ENCODE measurements around the gene OR11A1. TPM values are rescaled to one million over a fixed set of nuclear protein-coding genes. Genes with fewer than 3 reads are reported as not detected.

Gene OR11A1
- total RNA-seq, 3 donors from 2014 or later, result not detected

DNA sequence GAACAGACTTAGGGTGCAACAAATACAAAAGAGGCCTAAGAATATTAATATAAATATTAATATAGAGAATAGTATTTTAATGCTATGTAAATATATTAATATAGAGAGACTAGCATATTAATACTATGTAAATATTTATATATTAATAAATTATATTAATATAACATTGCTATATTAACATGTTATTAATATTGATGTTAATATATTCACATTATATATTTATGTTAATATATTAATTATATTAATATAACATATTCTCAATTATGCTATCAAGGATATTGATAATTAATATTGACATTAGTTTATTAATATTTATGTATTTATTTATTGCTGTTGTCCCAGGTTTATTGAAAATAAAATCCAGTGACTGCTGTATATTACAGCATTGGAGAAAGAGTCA, 32.0 kb upstream of the OR11A1 start:
- no peak for DNase-seq
- intact Hi-C loops (cut with DNase I, micrococcal nuclease), result no loop called here
- Histone ChIP-seq H3K9me3 (no peaks in the 10 kb centered on the region), H3K36me3 (ENCODE audit: low read depth) (no peaks in the 10 kb centered on the region), H3K4me1 (ENCODE audit: low read depth) (no peaks in the 10 kb centered on the region), H3K4me3 (no peak overlapping the region)
- TF ChIP-seq, protein P1, sequence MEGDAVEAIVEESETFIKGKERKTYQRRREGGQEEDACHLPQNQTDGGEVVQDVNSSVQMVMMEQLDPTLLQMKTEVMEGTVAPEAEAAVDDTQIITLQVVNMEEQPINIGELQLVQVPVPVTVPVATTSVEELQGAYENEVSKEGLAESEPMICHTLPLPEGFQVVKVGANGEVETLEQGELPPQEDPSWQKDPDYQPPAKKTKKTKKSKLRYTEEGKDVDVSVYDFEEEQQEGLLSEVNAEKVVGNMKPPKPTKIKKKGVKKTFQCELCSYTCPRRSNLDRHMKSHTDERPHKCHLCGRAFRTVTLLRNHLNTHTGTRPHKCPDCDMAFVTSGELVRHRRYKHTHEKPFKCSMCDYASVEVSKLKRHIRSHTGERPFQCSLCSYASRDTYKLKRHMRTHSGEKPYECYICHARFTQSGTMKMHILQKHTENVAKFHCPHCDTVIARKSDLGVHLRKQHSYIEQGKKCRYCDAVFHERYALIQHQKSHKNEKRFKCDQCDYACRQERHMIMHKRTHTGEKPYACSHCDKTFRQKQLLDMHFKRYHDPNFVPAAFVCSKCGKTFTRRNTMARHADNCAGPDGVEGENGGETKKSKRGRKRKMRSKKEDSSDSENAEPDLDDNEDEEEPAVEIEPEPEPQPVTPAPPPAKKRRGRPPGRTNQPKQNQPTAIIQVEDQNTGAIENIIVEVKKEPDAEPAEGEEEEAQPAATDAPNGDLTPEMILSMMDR (IDR thresholded peaks at IDR 0.05), result no peak
- ATAC-seq, result no peak

DNA sequence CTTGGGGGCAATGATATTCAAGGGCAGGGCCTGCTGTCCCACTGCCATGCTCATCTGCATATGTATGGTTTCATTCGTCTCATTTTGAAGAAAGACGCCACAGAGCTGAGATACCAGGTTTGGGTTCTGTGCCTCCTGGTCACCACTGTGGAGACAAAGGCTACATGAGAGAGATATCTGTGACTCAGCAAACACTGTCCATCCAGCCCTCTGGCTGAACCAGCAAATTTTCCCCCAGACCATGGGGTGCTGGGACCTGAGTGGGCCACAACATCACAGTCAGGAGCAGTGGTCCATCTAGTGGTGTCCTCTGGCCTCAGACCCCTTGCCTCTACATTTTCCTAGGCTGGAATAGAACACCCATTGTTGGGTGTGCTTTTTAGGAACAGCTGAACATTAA, 30.8 kb upstream of the OR11A1 start, which contains the start of gene MAS1L:
Gene MAS1L (minus strand): TSS at position 297 of the 400 bp plus-strand sequence. CDS start 54 bp downstream, at position 243.
- TF ChIP-seq, protein P1 (IDR thresholded peaks at IDR 0.05), result no peak
- no peak for DNase-seq
- H3K9me3 ChIP-seq, result no peaks in the 10 kb centered on the region
- H3K4me3 ChIP-seq, result no peak within 1 kb of the TSS
- ATAC-seq, result no peak
- H3K4me1 ChIP-seq (ENCODE audit: low read depth), result no peaks in the 10 kb centered on the region
- intact Hi-C loops (cut with DNase I, micrococcal nuclease), result no loop called here
- no peaks in the 10 kb centered on the region for H3K36me3 ChIP-seq (ENCODE audit: low read depth)

DNA sequence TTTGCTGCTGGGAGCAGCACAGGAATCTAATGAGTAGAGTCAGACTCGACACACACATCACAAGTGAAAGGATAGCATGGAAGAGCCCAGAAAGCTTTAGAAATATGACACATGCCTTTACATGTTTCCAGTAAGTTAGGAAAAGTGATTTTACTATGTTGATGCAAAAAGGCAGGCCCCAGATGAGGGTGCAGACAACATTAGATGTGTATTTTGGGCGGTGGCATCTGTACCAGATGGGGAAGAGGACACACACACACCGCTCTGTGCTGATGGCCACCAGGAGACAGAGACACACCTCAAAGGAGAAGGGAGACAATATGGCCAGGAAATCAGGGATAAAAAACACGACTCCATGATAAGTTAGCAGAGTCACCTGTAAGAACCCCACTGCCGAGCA, 30.3 kb upstream of the OR11A1 start:
- ATAC-seq (no peak), DNase-seq (no peak)
- H3K9me3 ChIP-seq, result peaks cover 1% of the 10 kb centered on the region
- intact Hi-C loops (cut with DNase I, micrococcal nuclease), result no loop called here
- H3K4me3 ChIP-seq, result no peak overlapping the region
- H3K36me3 ChIP-seq (ENCODE audit: low read depth), result no peaks in the 10 kb centered on the region
- no peaks in the 10 kb centered on the region for H3K4me1 ChIP-seq (ENCODE audit: low read depth)
- TF ChIP-seq, protein P1 (IDR thresholded peaks at IDR 0.05), result no peak

DNA sequence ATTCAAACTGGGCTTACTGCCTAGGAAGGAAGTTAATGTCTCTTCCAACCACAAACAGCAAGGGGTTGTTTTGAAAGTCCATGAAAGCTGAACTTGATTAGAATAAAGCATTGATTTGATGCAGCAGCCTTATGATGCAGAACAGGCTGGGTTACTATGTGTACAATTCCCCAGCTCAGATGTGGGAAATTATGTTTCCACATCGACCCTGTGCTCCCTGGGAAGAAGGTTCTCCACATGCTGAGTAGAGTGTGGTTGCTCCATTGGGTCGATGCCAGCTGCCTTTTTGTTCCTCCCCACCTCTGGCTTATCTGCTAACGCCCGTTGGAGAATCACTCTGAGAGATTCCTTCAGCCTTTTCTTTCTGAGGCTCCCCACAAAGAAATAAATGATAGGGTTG, 29.7 kb upstream of the OR11A1 start:
- H3K36me3 ChIP-seq (ENCODE audit: low read depth), result no peaks in the 10 kb centered on the region
- TF ChIP-seq, protein P1 (IDR thresholded peaks at IDR 0.05), result no peak
- no peak for DNase-seq
- intact Hi-C loops (cut with DNase I, micrococcal nuclease), result no loop called here
- H3K9me3 ChIP-seq, result peaks cover 3% of the 10 kb centered on the region
- no peaks in the 10 kb centered on the region for H3K4me1 ChIP-seq (ENCODE audit: low read depth)
- no peak overlapping the region for H3K4me3 ChIP-seq
- ATAC-seq, result no peak

DNA sequence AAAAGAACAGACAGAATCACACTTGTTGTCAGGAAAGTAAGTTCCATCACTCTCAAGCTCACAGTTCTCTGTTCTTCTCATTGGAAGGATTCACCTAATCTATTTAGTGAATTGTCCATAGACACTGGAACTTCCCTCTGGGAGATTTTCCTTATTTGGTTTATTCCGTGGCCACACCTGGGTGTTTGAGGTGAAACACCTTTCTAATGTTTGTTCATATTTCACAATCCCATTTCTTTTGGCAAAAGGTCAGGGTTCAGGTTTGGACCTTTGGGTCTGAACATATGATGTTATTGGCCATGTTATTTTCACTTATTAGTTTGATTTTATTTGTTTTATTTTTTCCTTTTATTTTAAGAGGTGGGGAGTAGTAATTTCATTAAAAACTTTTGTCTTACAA, 26.9 kb upstream of the OR11A1 start:
- no peak overlapping the region for H3K4me3 ChIP-seq
- H3K4me1 ChIP-seq (ENCODE audit: low read depth), result no peaks in the 10 kb centered on the region
- no peaks in the 10 kb centered on the region for H3K36me3 ChIP-seq (ENCODE audit: low read depth)
- intact Hi-C loops (cut with DNase I, micrococcal nuclease), result no loop called here
- H3K9me3 ChIP-seq, result peaks cover 3% of the 10 kb centered on the region
- TF ChIP-seq, protein P1 (IDR thresholded peaks at IDR 0.05), result no peak
- ATAC-seq (no peak), DNase-seq (no peak)

DNA sequence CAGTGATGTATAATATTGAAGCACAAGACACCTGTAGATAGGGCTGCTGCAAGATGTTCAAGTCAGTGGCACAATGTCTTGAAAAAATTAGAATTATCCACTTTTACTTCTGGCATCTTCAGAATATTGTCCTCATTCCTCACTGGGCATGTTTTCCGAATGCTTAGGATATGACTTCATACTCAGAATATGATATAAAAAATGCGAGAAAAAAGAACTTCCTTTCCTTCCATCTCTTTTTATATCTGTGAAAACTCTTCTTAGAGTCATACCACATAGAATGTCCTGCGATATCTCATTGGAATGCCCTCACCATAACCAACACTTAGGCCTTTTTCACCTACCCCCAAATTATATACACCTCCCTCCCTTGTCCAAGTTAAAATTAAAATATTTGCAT, 26.3 kb upstream of the OR11A1 start:
- H3K36me3 ChIP-seq (ENCODE audit: low read depth), result no peaks in the 10 kb centered on the region
- intact Hi-C loops (cut with DNase I, micrococcal nuclease), result no loop called here
- no peak overlapping the region for H3K4me3 ChIP-seq
- H3K9me3 ChIP-seq, result peaks cover 3% of the 10 kb centered on the region
- no peaks in the 10 kb centered on the region for H3K4me1 ChIP-seq (ENCODE audit: low read depth)
- TF ChIP-seq, protein P1 (IDR thresholded peaks at IDR 0.05), result no peak
- no peak for DNase-seq
- no peak for ATAC-seq

All from mucosa of descending colon (tissue), 3 donors.